NT2/D1 (cell line): Measurements from ENCODE around the gene BRIP1.

ENCODE experiments used
- SUZ12 ChIP-seq: IDR thresholded peaks from 2 replicates; pipeline ENCODE4 v1.6.1; 2011; ENCODE audit not compliant: insufficient read length, insufficient read depth; ENCODE audit errors: extremely low read depth
- YY1 ChIP-seq: IDR thresholded peaks from 2 replicates; pipeline ENCODE4 v1.6.1; 2011; ENCODE audit not compliant: insufficient read length, insufficient read depth
- ZNF274 ChIP-seq: IDR thresholded peaks from 2 replicates; pipeline ENCODE4 v1.6.1; 2011; ENCODE audit warnings: mild to moderate bottlenecking, low read depth, low read length

GRCh38 chr17:61808442-61808841 lies 54.9 kb downstream of the BRIP1 start:
- no peak for TF ChIP-seq YY1
- no peak for TF ChIP-seq SUZ12
- no peak for TF ChIP-seq ZNF274
